NCI-H510A (cell line): ENCODE measurements around the gene IQCC.
A peak's percentile ranks its signal among the peaks of the same experiment; 100 is the strongest.

Experiments
- DNase-seq: peaks from one replicate; lab custom pipeline; 2025; lab: John Stamatoyannopoulos, UW

Gene IQCC

DNA sequence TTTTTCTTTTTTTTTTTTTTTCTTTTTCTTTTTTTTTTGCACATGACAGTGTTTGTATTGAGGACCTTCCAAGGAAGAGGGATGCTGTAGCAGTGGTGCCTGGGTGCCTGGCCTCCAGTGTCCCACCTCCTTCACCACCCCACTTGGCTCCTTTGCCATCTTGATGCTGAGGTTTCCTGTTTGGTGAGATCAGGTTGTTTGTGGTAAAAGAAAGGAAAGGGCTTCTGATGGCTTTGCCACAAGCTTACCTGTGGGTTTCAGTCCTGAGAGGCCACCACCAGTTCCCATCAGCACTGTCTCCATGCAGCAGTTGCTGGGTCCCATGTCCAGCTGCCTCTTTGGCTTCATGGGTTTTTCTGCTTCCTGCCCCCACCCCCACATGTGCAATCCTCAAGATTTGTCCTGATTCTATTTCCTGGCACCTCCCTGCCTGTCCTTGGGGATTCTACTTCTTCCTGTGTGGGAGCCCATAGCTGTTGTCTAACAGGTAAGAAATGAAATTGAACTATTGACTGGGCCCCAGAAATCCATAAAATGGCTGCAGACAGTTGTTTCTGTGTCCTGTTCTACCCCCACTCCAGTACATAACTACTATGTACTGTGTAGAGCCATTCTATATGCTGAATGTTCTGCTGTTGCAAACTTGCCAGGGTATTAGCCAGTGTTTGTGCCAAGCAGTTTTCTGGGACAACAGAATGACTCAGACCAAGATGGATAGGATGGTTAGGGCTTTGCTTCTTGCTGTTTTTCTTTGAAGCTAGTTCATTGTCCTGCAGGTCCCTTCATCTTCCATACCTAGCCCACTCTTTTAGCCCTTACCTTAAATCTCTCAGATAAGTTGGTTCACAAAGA is 9.3 kb upstream of the IQCC start:
- no peak for DNase-seq

- DNase-seq: no peak
Observed at GRCh38 chr1:32197074-32197473, 8.4 kb upstream of the IQCC start.

- DNase-seq: no peak
Observed at GRCh38 chr1:32197837-32198236, 7.6 kb upstream of the IQCC start.

- DNase-seq: no peak
Observed at GRCh38 chr1:32198237-32199042, 7.0 kb upstream of the IQCC start.

DNA sequence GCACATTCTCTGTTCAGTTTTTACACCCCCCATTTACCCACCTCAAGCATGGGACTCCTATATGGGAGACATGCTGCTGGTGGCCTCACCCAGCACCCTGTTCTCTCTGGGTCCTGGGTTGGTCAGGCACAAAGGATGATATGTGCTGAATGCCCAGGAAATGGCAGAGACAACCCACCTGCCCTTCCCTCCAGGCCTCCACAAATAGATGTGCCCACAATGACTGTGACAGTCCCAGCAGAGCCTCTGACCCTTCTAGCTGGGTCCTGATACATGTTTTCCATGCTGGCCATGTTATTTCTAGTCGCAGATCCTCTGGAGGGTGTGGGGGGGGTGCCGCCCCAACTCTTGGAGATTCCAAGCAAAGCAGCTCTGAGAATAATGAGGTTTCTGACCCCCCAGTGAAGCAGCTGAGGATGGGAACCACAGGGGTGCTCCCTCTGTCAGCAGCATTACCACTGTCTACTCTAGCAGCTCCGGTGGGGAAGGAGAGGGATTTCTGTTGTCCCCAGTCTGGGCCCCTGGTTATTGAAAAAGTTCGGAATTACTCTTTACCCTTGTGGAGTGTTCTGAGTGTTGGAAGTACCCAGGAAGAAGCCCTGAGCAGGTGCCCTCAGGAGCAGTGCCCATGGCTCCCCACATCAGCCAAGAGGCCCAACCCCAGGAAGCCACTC is 6.3 kb upstream of the IQCC start:
- no peak for DNase-seq

DNA sequence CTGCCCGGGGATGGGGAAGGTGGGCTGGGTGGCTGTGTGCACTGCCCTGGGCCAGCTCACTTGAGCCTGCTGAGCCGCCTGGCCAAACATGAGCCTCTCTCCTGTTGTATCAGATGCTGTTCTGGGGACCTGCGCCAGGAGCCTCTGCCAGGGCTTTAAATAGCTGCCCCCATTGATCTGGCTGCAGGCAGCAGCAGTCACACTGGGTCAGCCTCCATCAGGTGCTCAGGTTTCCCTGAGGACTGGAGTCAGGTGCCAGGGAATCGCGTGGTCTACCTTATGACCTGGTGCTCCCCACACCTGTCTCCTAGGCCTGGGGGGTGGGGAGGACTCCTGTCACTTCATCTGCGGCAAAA is 5.8 kb upstream of the IQCC start:
- DNase-seq: peak; percentile 14

DNA sequence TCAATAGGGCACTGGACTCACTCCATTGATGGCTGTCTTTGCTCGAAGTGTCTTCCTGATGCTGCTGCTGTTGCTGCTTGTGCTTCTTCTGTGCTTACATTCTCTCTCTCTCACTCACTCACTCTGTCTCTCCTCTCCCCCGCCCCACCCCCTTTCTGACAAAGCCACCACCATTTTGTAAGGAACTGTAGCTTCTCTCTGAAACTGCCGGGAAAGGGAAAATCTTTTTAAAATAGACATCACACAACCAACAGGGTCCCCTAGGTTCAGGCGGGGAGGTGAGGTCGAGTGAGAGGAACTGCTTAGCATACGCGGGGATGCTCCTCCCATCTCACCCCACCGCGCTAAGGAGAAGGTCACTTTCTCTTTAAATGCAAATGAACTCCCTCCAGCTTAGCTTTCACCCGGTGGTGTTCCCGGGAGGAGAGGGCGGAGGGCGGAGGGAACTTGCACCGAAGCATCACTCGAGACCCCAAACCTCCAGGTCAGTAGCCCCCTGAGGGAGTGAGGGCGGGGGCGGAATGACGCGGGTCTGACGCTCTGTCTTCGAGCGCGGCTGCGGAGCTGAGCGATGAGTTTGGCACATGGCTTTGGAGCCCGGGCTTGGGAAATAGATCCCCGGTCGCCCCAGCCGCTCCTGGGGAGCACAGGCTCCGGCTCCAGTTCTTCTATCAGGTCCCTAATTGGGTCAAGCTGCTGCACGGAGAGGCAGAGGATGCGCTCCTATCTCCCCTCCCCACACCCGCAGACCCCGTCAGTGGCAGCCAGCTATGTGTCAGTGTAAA is 5.1 kb upstream of the IQCC start, which contains the start of gene CCDC28B:
Gene CCDC28B, plus strand, starts transcription at position 370 of the 785 bp plus-strand sequence. CDS start 1,341 bp downstream, outside the sequence.
- DNase-seq: peak; percentile 38

- DNase-seq: peak; percentile 12
Observed at GRCh38 chr1:32201011-32201855, 4.2 kb upstream of the IQCC start.

GRCh38 chr1:32204943-32205361 is 519 bp upstream of the IQCC start:
- DNase-seq: no peak

DNA sequence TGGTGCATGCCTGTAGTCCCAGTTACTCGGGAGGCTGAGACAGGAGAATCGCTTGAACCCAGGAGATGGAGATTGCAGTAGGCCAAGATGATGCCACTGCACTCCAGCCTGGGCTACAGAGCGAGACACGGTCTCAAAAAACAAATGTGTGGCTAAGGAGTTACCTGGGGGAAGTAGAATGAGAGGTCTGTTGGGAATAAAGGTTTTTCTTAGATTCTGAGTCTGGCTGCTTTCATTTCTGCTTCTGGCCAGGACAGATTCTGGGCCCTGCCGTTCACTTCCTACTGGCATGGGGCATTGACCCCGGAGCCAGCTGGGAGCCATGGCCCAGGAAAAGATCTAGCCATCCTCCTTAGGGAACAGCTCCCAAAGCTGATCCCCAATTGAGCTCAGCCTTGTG is 3.0 kb downstream of the IQCC start:
- DNase-seq: no peak

- peak; percentile 59 for DNase-seq
Observed at GRCh38 chr1:32208891-32209328, 3.4 kb downstream of the IQCC start, which contains the start of gene DCDC2B. TSS of gene DCDC2B (plus strand) at chr1:32209089. CDS start at chr1:32209094, 5 bp downstream.

GRCh38 chr1:32215629-32216480 is 10.4 kb downstream of the IQCC start:
- DNase-seq: peak; percentile 62

GRCh38 chr1:32216566-32216965 is 11.1 kb downstream of the IQCC start:
- DNase-seq: no peak

DNA sequence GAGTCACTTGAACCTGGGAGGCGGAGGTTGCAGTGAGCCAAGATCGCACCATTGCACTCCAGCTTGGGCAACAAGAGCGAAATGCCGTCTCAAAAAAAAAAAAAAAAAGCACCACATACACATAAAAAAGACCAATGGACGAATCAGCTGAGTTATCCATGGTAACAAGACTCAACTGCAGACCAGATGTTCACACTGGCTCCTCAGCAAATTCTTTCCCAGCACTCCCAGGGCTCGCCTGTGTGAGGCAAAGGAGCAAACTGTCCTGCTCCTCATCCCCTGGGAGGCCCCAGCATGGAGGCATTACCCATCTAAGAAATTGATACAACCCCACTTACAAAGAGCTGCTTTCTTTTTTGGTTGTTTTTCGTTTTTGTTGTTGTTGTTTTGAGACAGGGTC is 13.6 kb downstream of the IQCC start:
- DNase-seq: no peak

DNA sequence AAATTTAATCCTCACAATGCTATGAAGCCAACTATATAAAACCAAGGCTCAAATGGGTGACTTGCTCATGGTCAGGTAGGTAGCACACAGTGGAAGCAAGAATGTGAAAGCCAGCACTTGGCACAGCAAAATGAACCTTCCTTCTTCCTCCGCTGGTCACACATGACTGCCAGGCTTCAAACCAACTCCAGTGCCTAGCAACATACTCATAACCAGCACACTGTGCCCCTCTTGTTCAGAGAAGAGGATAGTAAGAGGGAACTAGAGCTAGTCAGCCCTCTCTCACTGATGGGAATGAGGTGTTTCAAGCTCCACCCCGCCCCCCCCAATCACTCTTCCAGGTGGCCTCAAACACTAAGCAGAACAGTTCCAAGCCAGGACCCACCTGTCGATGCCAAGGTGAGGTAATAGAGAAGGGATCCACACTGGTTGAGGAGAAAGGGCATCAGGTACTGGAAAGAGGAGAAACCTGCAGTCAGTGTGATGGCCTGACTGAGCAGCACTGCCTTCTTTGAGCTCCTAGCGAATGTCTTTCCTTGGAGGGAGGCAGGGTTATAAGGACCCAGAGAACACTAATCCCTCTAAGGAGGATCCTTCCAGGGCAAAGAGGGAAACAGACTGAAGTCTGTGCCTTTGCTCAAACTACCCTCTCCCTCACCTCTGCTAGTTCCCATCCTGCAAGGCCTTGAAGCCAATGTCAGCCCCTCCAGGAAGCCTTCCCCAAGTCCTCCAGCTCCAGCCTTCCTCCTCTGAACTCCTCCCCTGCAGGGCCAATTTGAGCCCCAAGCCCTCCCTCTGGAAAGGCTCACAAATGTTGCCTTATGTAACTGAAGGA is 15.5 kb downstream of the IQCC start:
- peak; percentile 60 for DNase-seq

DNA sequence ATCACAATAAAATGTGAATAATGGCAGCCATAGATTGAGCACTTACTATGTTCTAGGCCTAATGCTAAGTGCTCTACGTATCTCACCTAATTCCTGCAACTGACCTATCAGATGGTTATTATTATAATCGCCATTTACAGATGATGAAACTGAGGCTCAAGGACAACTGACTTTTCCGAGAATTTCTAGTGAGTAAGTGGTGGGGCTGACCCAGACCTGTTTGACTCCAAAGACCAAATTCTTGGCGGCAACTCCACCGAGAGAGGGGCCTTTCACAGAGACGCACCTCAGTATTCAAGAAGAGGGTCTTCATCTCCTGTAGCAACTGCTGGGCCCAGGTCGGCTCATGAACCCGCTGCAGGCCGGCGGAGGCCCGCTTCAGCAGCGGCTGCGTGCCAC is 16.1 kb downstream of the IQCC start:
- no peak for DNase-seq

GRCh38 chr1:32221980-32222755 is 16.7 kb downstream of the IQCC start, which contains the start of the genes EIF3I and TMEM234:
TSS of gene EIF3I (plus strand) at chr1:32222407. CDS start at chr1:32222442, 35 bp downstream.
TSS of gene TMEM234 (minus strand) at chr1:32222353. CDS start at chr1:32222322, 31 bp downstream.
- DNase-seq: peak; percentile 84

DNA sequence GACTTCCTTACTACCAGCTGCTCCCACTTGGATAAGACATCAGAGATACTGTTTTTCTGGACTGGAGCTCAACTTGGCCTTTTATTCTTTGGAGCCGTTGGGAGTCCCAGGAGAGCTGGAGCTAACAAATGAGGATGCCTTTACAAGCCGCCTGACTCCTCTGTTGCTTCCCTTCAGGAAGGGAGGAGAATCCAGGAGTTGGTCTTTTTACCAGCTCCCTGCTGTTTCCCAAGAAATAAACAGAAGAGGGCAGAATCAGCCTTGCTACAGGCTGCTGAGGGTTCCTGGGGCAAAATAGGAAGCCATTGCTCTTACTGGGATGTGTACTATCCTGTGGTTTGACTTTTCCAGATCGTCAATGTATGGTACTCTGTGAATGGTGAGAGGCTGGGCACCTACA is 18.2 kb downstream of the IQCC start:
- DNase-seq: no peak
